ENCODE measurements around the gene CNDP2.
"Not testable (repeated sequence)": the region's sequence is repeated elsewhere in the genome, so short reads cannot be mapped to it uniquely, and the experiment has no call there.

The CNDP2 gene

DNA sequence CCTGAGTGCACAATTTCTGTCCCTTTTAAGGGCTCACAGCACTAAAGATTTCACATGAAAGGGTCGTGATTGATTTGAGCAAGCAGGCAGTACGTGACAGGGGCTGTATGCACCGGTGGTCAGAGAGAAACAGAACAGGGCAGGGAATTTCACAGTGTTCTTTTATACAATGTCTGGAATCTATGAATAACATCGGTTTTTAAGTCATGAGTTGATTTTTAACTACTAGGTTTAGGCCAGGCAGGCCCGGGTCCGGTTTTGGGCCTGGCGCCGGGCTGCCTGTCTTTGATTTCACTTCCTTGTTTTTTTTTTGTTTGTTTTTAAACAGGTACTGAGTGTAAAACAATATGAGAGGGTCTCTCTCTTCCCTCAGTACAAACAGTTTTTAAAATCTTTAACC is 4.6 kb downstream of the CNDP2 start:
- DNase-seq (ENCODE audit: low spot score): not testable (repeated sequence)

DNA sequence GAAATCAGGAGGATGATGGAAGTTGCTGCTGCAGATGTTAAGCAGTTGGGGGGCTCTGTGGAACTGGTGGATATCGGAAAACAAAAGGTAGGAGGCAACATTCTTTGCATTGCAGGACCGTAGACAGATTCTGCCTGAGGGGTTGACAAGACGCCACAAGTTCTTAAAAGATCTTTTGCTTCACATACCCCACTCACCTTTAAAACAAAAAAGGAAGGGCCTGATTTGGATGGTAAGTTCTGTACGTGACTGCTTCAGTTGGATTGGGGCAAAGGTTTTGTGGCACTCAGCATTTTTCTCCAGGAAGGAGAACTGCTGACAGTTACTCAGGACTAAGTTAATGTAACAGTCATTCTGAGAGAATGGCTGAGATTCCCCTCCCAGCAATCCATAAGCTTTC is 5.2 kb downstream of the CNDP2 start:
- DNase-seq (ENCODE audit: low spot score): no peak

- DNase-seq (ENCODE audit: low spot score): no peak
Measured at GRCh38 chr18:74503137-74503536, 7.0 kb downstream of the CNDP2 start.

- no peak for DNase-seq (ENCODE audit: low spot score)
Measured at GRCh38 chr18:74505776-74506175, 9.6 kb downstream of the CNDP2 start.

GRCh38 chr18:74506448-74507084 is 10.4 kb downstream of the CNDP2 start:
- DNase-seq (ENCODE audit: low spot score): no peak

DNA sequence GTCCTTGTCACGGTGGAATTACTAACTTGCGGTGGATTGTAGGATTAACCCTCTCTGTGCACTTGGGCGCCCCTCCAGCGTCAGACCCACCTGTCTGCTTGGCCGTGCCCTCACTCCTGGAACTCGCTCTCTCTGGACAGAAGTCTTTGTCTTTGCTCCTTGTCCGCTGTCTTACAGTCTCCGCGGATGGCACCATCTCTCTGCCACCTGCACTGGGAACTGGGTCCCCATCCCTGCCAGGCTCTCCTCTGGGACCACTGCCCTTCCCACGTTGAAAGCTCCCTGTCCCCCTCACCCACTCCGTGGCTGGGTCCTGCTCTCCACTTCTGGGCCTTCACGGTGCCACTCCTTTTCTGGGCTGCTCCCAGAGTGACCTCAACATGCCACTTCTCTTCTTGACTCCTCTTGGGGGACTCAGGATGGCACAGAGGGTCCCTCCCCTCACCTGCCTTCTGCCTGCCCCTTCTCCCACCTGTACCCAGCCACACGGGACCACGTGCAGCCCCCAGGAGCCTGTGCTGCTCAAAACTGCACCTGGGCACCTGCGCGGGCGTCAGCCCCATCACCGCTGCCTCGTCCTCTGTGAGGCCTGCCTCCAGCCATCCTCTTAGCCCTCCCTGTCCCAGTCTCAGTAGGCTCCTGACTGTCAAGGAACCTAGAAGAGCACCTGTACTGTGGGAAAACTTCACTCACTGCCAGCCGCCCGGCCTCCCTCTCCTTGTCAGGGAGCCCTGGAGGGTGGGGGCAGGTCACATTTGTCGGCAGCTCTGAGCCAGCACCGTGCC is 11.1 kb downstream of the CNDP2 start:
- DNase-seq (ENCODE audit: low spot score): no peak

DNA sequence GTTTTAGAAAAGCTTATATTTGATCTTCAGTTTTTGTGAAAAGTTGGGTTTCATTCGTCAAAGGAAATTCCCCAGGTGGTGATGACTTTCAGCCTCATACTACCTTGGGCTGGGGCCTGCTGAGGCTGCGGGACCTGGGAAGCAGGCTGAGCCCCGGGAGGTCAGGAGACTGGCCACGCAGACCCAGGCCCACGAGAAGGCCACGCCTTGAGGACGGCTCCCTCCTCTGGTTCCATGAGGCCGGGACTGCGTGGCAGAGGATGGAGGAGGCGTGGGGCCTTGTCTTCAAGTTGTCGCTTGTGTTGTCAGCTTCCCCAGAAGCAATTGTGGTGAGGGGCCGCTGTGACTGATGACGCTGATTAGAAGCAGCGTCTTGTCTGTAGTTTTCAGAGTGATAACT is 11.8 kb downstream of the CNDP2 start:
- no peak for DNase-seq (ENCODE audit: low spot score)

GRCh38 chr18:74508366-74508765 is 12.2 kb downstream of the CNDP2 start:
- no peak for DNase-seq (ENCODE audit: low spot score)

GRCh38 chr18:74508821-74509225 is 12.7 kb downstream of the CNDP2 start:
- no peak for DNase-seq (ENCODE audit: low spot score)

DNA sequence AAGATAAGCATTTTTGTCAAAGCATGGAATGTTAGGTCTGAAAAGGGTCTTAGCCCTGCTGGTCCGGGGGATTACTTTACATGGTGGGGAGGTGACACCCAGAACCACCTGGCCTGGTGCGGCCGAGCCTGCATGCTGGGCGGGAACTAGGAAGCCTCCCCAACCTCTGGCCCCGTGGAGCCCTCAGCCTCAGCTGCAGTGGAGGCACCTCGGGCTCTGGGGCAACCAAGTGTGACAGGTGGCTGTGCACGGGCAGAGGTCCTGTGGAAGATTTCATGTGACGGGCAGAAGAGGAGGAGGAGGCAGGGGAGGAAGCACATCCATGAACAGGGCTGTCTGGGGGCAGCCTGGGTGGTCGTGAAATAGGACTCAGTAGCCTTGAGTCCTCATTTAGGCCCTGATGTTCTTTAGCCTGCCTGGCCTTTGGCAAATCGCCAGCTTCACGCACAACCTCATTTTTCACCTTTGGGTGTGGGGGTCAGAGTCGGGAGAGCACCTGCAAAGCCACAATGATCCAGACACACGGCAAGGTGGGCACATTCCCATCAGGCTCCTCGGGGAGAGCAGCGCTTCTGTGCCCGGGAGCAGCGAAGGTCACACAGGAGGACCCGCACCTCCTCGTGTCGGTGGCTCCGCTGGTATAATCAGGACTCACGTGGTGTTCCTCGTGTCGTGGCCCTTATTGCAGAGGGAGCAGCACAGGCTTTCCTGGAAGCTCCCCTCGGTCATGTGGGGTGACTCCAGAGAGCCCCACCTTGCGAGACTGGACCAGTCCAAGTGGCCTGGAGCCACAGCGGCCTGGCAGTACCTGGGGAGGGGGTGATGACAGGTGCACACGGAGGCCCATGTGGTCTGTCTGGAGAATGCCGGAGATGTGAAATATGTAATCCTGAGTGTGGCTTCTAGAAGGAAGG is 13.9 kb downstream of the CNDP2 start:
- no peak for DNase-seq (ENCODE audit: low spot score)

- no peak for DNase-seq (ENCODE audit: low spot score)
Measured at GRCh38 chr18:74510770-74511095, 14.6 kb downstream of the CNDP2 start.

GRCh38 chr18:74511823-74512222 is 15.7 kb downstream of the CNDP2 start:
- DNase-seq (ENCODE audit: low spot score): no peak

GRCh38 chr18:74512321-74513053 is 16.3 kb downstream of the CNDP2 start:
- DNase-seq (ENCODE audit: low spot score): no peak

GRCh38 chr18:74513149-74513882 is 17.2 kb downstream of the CNDP2 start:
- DNase-seq (ENCODE audit: low spot score): no peak

- no peak for DNase-seq (ENCODE audit: low spot score)
Measured at GRCh38 chr18:74513883-74514205, 17.7 kb downstream of the CNDP2 start.

DNA sequence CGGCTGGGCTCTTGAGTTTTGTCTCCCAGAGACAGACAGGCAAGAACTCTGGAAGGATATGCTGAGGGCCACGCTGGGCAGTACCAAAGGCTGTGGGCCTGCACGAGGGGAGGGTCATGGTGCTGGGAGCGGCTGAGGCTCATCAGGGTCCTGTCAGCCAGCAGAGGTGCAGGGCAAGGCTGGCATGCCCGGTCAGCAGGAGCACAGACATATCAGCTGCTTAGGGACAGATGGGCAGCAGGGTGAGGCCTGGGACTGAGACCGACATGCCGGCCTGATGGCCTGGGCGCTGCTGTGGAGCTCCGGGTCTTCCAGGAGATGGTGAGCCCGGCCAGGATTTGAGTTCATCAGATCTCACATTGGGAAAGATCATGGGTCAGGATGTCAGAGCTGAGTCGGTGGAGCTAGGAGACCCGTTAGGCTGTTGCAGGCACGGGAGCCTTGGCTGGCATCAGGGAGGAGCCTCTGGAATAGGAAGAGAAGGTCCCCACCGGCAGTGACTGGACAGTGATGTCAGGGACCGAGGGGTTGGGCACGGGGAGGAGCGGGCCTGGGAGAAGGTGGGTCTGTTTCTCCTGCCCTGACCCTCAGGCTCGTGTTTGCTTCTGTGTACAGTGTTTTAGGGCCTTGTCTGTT is 18.8 kb downstream of the CNDP2 start:
- DNase-seq (ENCODE audit: low spot score): no peak

DNA sequence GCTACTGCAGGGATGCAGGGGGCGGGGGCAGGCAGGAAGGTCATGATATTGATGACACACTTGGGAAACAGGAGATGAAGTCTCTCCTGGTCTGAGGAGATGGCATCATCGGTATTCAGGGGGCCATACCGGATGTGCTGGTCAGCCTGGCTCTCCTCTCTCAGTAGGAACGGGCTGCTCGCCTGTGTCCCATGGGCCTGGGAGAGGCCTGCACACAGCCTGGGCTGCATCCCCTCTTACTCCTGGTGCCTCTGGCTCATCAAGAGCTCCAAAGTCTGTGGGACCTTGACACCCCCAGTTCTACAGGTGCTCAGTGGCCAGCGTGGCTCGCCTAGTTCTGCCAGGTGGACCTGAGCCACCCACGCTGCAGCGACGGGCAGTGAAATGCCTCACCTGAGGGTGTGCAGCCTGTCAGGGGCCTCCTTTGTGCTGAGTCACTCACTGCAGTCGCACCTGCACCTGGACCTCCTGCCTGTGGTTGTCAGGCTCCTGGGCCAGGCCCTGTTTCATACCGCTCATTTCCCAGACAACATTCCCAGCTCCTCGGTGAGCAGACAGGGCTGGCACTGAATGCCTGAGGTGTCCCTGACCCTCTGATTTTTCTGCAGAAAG is 19.6 kb downstream of the CNDP2 start:
- DNase-seq (ENCODE audit: low spot score): no peak

DNA sequence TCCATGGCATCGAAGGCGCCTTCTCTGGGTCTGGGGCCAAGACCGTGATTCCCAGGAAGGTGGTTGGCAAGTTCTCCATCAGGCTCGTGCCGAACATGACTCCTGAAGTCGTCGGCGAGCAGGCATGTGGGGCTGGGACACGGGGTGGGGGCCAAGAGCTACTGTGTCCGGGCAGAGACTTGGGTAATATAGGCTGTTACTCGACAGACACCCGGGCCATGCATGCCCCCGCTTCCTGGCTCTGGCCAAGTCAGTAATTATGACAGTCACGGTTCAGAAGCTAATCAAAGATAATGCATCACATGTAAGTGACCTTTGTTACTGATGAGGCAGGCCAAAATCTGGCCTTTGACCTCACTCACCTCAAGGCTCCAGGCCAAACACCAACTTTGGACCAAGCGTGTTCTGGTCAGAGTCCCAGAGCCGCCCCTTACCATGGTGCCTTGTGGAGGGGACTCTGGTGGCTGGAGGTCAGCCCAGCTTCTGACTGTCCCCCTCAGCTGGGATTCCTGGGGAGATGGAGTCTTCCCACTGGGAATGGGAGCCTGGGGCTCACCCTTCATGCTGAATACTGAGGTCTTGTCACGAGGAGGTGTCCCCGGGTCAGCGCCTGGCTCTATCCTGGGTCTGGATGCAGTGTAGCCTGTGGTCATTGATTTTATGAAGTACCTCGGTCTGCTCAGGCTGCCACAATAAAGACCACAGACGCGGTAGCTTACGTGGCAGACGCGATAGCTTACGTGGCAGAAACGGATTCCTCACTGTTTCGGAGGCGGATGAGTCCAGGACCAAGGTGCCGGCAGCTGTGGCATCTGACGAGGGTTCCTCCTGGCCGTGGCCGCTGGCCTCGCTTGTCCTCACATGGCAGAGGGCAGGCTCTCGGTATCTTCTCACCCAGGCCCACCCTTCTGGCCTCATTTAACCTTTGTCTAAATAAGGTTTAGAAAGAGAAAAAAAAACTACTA is 20.4 kb downstream of the CNDP2 start:
- DNase-seq (ENCODE audit: low spot score): no peak

GRCh38 chr18:74517236-74517630 is 21.1 kb downstream of the CNDP2 start:
- DNase-seq (ENCODE audit: low spot score): no peak

Measured in HuH-7.5 (cell line).